Upper lobe of right lung (tissue), 1 donor: ENCODE results near the gene IFNL1. TPM values are rescaled to one million over a fixed set of nuclear protein-coding genes. Genes with fewer than 3 reads are reported as not detected.

Source experiments
- ATAC-seq: fragments of 200-7000 bp; cut with Tn5 transposase; one replicate; pipeline ENCODE4 v1.9.1; 2020; ENCODE audit warnings: mild to moderate bottlenecking, moderate library complexity
- DNase-seq: peaks from one replicate; pipeline ENCODE4 v3.0.0-alpha.2; 2020
- H3K27ac ChIP-seq: fragments of 200-600 bp; one replicate; pipeline ENCODE4 v1.8.0; 2022
- H3K27me3 ChIP-seq: fragments of 200-600 bp; one replicate; pipeline ENCODE4 v1.8.0; 2022; ENCODE audit warnings: mild to moderate bottlenecking
- H3K36me3 ChIP-seq: fragments of 200-600 bp; one replicate; pipeline ENCODE4 v1.8.0; 2022
- H3K4me1 ChIP-seq: fragments of 200-600 bp; one replicate; pipeline ENCODE4 v1.8.0; 2022
- H3K4me3 ChIP-seq: fragments of 200-600 bp; one replicate; pipeline ENCODE4 v1.8.0; 2022; ENCODE audit warnings: mild to moderate bottlenecking
- H3K9me3 ChIP-seq: fragments of 200-600 bp; one replicate; pipeline ENCODE4 v1.8.0; 2022
- CTCF ChIP-seq: fragments of 200-600 bp; IDR thresholded peaks from one replicate; pipeline ENCODE4 v1.8.0; 2022; ENCODE audit warnings: antibody characterized with exemption
- intact Hi-C: fragments of 100-400 bp; cut with DNase I; formaldehyde crosslinking; loops from one replicate; pipeline ENCODE4 v1.11.0; 2022
- total RNA-seq: library from RNA; stranded (reverse); fragmentation: NEBNext Ultra II Directional; extraction: Animal tissue kit (Norgen Biotek cat#: 25700); gene quantifications from one replicate; pipeline ENCODE4 v1.2.1, GENCODE V29; 2021
- donor health status: DM: no; HTN: yes; CAD: no; lungs with severe emphysema.

The IFNL1 gene
- total RNA-seq, 1 donor from 2014 or later = not detected

- ATAC-seq (no peak), DNase-seq (no peak)
- H3K36me3 ChIP-seq = no peaks in the 10 kb centered on the region
- no peak overlapping the region for H3K27ac ChIP-seq
- peaks cover 39% of the 10 kb centered on the region for H3K27me3 ChIP-seq
- H3K4me3 ChIP-seq = no peak overlapping the region
- no peak for TF ChIP-seq CTCF
- no peaks in the 10 kb centered on the region for H3K9me3 ChIP-seq
- no peaks in the 10 kb centered on the region for H3K4me1 ChIP-seq
- intact Hi-C loops = no loop called here
These were observed 44.4 kb upstream of the IFNL1 start for GRCh38 chr19:39251846-39252245.

GRCh38 chr19:39252458-39252857, 43.7 kb upstream of the IFNL1 start:
- Histone ChIP-seq H3K4me3 (no peak overlapping the region), H3K36me3 (no peaks in the 10 kb centered on the region), H3K27me3 (peaks cover 33% of the 10 kb centered on the region), H3K27ac (no peak overlapping the region), H3K4me1 (no peaks in the 10 kb centered on the region), H3K9me3 (no peaks in the 10 kb centered on the region)
- no peak for ATAC-seq
- DNase-seq = no peak
- no peak for TF ChIP-seq CTCF
- intact Hi-C loops = no loop called here

GRCh38 chr19:39253374-39254149, 42.6 kb upstream of the IFNL1 start:
- TF ChIP-seq CTCF = no peak
- no peaks in the 10 kb centered on the region for H3K9me3 ChIP-seq
- H3K4me3 ChIP-seq = no peak overlapping the region
- H3K27ac ChIP-seq = no peak overlapping the region
- peaks cover 22% of the 10 kb centered on the region for H3K27me3 ChIP-seq
- no peak for DNase-seq
- no peaks in the 10 kb centered on the region for H3K36me3 ChIP-seq
- no peaks in the 10 kb centered on the region for H3K4me1 ChIP-seq
- no peak for ATAC-seq
- intact Hi-C loops = no loop called here

- Histone ChIP-seq H3K36me3 (no peaks in the 10 kb centered on the region), H3K27me3 (peaks cover 10% of the 10 kb centered on the region), H3K27ac (no peak overlapping the region), H3K4me3 (no peak overlapping the region), H3K9me3 (no peaks in the 10 kb centered on the region), H3K4me1 (no peaks in the 10 kb centered on the region)
- no peak for DNase-seq
- ATAC-seq = no peak
- intact Hi-C loops = no loop called here
- no peak for TF ChIP-seq CTCF
These were observed 41.5 kb upstream of the IFNL1 start for GRCh38 chr19:39254531-39255345.

GRCh38 chr19:39257227-39257626, 39.0 kb upstream of the IFNL1 start:
- Histone ChIP-seq H3K4me3 (no peak overlapping the region), H3K9me3 (no peaks in the 10 kb centered on the region), H3K4me1 (no peaks in the 10 kb centered on the region), H3K27ac (no peak overlapping the region), H3K27me3 (peaks cover 25% of the 10 kb centered on the region), H3K36me3 (no peaks in the 10 kb centered on the region)
- no peak for TF ChIP-seq CTCF
- intact Hi-C loops = no loop called here
- no peak for DNase-seq
- ATAC-seq = no peak
